GM19025 (cell line): Measurements from ENCODE around the gene LRIG1.

Experiments
- ATAC-seq: cut with Tn5 transposase; IDR thresholded peaks from one replicate; pipeline ENCODE4 v1.9.1; 2021; ENCODE audit warnings: mild to moderate bottlenecking, low read depth, moderate library complexity; ENCODE audit not compliant: unreplicated experiment

LRIG1 gene

GRCh38 chr3:66394019-66394752 lies 106.6 kb downstream of the LRIG1 start:
- ATAC-seq: peak; percentile 85

DNA sequence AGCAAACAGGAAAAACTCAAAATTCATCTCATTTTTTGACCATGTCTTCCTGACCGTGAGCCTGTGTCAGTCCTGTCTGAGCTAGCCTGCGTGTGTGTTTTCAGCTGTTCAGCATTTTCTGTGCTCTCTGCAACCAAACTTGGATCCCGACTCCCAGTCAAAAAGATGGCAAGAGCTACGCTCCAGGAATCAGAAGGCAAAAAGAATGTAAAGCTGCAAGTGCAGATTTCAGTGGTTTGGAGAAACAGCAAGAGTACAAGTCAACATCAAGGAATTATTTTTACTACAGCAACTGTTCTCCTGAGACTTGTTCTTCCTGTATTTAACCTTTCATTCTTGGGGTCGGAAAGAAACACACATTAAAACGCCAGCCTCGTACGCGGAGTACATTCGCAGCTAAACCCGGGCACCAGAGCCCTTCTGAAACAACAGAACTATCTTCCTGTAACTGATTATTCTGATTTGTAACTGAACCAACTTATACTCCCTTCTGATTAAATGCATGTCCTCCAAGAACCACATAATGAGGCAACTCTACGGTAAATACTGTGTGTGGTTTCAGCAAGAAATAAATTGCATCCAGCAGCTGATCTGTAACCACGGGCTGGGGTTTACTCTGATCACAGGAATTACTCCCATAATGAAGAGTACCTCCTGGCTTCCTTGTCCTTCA lies 107.4 kb downstream of the LRIG1 start:
- ATAC-seq: peak; percentile 12

DNA sequence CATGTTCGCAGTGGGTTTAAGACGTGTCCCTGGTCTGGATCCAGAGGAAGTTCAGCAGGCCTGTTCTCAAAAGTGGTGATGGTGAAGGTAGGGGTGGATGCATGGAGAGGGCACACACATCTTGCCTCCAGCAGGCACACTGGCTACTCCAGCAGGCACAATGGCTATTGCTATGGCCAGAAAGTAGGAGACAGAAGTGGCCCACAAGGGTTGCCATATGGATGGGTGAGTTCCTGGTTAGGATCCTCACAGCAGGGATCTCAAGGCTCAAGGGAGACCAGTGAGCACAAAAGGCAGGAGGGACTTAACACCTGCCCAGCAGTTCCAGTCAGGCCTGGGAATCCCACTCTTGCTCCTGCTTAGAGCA lies 107.9 kb downstream of the LRIG1 start:
- no peak for ATAC-seq

GRCh38 chr3:66392512-66392911 lies 108.3 kb downstream of the LRIG1 start:
- ATAC-seq: no peak

- no peak for ATAC-seq
These were observed 110.8 kb downstream of the LRIG1 start for GRCh38 chr3:66390013-66390412.

GRCh38 chr3:66386925-66387650 lies 113.7 kb downstream of the LRIG1 start:
- ATAC-seq: peak; percentile 50

GRCh38 chr3:66386011-66386924 lies 114.6 kb downstream of the LRIG1 start:
- peak; percentile 82 for ATAC-seq

DNA sequence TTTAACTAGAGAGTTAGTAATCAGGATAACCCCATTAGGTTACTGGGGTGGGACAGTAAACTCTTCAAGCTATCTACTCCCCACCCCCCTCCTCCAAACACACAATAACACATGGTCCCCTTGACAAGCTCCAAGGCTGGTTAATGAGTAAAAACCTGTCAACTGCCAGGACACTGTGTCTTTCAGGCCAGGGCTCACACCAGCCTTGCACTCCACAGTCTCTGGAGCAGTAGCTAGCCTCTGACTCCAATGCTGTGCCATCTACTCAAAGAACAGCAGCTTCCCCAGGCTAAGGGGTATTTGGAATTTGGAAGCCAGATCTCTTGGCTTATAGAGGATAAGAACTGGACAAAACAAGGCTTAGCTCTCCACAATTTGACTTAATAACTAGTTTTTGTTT lies 115.8 kb downstream of the LRIG1 start:
- ATAC-seq: no peak

GRCh38 chr3:66383998-66384745 lies 116.7 kb downstream of the LRIG1 start:
- no peak for ATAC-seq

- ATAC-seq: no peak
These were observed 117.8 kb downstream of the LRIG1 start for GRCh38 chr3:66383023-66383422.

DNA sequence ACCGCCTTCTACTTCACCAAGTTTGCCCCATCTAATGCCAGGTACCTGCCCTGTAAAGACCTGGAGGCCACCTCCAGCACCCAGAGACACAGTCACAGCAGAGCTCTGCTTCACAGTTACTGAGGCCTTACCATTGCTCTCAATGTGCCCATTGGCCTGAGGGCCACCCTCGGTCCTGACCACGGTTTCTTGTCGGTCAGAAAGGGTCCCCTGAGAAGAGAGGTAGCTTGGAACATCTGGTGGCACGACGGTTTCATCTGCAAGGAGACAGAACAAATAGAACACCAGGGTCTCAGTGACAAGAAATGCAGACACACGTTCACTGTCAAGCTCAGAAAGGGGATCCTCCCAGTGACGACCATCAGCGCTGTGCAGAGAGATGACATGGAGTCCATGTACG lies 118.7 kb downstream of the LRIG1 start:
- ATAC-seq: no peak

DNA sequence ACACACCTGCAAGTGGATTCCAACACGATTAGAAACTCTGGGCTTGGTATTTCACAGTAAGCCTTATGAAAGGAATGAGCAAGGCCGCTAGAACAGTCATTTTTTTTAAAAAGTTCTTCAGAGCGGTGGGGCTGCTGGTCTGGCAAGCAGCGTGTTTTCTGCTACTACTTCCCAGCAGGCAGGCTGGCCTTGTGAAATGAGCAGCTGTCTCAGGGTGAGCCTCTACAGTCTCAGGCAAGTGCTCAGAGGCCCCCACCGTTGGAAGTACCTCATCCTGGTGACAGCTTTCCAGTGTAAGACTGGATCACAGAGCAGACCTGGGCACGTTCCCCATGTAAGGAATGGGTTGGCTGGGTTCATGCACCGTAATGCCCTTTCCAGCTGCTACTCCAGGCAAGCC lies 119.2 kb downstream of the LRIG1 start:
- no peak for ATAC-seq

DNA sequence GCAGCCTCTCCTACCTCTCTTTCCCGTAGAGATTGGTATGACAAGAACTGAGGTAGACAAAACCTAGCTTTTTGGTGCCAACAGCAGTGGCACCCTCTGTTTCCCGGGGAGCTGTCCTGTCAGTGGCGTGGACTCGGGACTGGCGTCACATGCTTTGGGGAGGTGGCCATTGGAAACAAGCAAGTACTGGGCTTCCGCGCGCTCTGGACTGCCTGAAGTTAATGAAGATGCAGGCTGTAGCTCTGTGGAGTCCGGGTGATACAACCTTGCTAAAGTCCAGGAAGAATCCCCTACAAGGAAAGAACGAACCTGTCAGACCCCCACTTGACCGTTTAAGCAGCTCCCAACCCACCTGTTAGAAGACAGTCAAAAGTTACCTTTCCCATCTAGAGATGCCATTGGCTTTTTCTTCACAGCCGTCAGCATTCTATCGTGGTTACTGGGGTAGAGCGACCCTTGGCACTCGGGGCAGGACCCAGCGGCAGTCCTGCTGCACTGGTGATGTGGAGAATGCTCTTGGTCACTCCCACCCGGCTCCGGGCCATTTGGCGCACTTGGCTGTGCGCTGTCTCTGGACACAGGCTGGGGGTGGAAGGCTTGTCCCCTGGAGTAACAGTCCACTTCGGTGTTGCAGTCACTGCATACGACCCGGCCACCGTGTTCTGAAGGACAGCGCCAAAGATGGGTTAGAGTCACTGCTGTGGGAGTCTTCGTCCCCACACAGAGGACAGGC lies 120.5 kb downstream of the LRIG1 start:
- ATAC-seq: no peak

GRCh38 chr3:66379565-66379964 lies 121.3 kb downstream of the LRIG1 start:
- ATAC-seq: no peak

- ATAC-seq: no peak
These were observed 122.6 kb downstream of the LRIG1 start for GRCh38 chr3:66378256-66378655.

DNA sequence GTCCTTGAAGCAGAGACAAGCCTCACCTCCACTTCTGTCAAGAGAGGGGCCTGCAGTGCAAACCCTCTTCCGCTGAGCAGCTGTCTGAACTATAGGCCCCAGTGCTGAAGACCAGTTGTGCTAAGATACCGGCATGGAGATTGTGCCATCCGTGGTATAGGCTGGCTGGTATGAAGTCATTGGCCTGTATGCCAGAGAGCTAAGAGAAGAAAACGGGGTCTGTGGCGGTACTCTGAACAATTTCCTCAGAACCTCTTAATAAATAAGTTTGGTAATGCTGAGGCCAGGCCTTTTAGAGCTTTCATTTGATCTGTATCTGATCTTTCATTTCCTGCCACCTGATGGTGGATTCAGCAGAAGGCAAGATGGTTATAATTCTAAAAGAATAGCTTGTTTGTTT lies 123.0 kb downstream of the LRIG1 start:
- no peak for ATAC-seq

GRCh38 chr3:66376568-66376967 lies 124.3 kb downstream of the LRIG1 start:
- ATAC-seq: no peak

DNA sequence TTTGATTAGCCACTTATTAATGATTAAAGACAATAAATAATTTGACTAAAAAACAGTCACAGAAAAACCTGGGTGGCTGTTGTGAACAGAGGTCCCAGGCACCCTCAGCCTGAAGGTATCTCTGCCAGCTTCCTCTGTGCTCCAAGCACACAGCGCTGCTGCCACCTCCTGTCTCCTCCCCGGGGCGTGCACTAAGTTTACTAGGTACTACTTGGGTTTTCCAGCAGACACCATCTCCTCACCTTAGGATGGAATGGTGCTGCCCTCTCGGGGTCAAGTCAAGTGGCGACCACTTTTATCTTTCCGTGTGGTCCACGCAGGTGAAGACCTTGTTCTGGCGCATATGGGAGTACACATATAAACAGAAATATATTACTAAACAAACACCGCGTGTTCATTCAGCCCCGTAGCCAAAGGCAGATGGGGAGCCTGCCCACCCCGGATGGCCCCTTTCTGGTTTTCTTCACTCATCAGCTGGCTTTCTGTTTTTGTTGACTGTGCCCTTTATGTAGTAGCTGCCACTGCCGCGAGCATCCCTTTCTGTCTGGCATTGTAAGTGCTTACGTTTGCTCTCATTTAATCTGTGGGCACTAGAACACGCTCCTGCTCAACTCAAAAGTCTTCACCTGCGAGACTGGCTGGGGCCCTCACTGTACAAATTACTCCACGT lies 128.0 kb downstream of the LRIG1 start:
- ATAC-seq: no peak

DNA sequence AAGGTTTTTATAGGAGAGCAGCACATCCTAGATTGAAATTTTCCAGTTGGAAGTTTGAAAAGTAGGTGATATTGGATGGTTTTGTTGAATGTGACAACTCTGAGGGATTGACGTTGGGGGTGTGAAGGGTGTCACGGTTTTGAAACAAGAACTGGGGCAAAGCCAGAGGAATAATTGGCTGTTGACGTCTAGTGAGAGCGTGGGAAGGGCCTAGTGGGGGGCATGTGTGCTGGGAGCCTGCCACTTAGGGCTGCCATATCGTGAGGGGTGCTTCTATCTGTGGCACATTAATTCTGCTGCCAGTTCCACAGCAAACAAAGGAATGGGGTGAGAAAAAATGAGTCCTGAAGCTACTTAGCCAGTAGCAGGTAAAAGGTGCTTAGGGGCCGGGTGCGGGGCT lies 129.4 kb downstream of the LRIG1 start:
- ATAC-seq: no peak
